Sigmoid colon (tissue), 7 donors: ENCODE measurements around the gene BCAS3. TPM values are rescaled to one million over a fixed set of nuclear protein-coding genes. Genes with fewer than 3 reads are reported as not detected.

Experiments used
- DNase-seq: peaks from one replicate; pipeline ENCODE4 v3.0.0-alpha.2; 2019
- H3K27ac ChIP-seq, 4 donors: fragments of 200-600 bp; sonication (generic); one replicate each; pipeline ENCODE4 v1.5.1; 2016 to 2019; ENCODE audit warnings: mild to moderate bottlenecking in 1 of 4
- H3K27me3 ChIP-seq, 3 donors: fragments of 200-600 bp; sonication (generic); one replicate each; pipeline ENCODE4 v1.5.1; 2019; ENCODE audit warnings: mild to moderate bottlenecking in 1 of 3
- H3K36me3 ChIP-seq, 4 donors: fragments of 200-600 bp; sonication (generic); one replicate each; pipeline ENCODE4 v1.5.1; 2016 to 2019
- H3K4me1 ChIP-seq, 4 donors: fragments of 200-600 bp; sonication (generic); one replicate each; pipeline ENCODE4 v1.5.1; 2017 to 2019
- H3K4me3 ChIP-seq, 4 donors: fragments of 200-600 bp; sonication (generic); one replicate each; pipeline ENCODE4 v1.5.1; 2017 to 2019; ENCODE audit warnings: mild to moderate bottlenecking in 2 of 4, moderate library complexity in 1 of 4
- H3K9me3 ChIP-seq, 4 donors: fragments of 200-600 bp in 3 of 4; sonication (generic) in 3 of 4; one replicate each; pipeline versions ENCODE4 v1.5.1 to v1.6.1; 2013 to 2019
- CTCF ChIP-seq, 4 experiments: fragments of 450-650 bp in 3 of 4; fragments of 200-600 bp in 1 of 4; IDR thresholded peaks; one replicate each; pipeline ENCODE4 v1.5.1; 2016 to 2019; ENCODE audit warnings: antibody characterized with exemption in 4 of 4, mild to moderate bottlenecking in 3 of 4, moderate library complexity in 2 of 4
- EP300 ChIP-seq, 4 donors: sonication (generic); formaldehyde crosslinking; IDR thresholded peaks; one replicate each; pipeline ENCODE4 v1.6.1; 2017; ENCODE audit warnings: antibody characterized with exemption in 4 of 4
- POLR2A ChIP-seq, 2 donors: fragments of 450-650 bp; IDR thresholded peaks; one replicate each; pipeline ENCODE4 v1.6.1; 2016; ENCODE audit warnings: antibody characterized with exemption in 2 of 2, mild to moderate bottlenecking in 2 of 2, moderate library complexity in 2 of 2
- POLR2AphosphoS5 ChIP-seq, 4 donors: sonication (generic); formaldehyde crosslinking; IDR thresholded peaks; one replicate each; pipeline ENCODE4 v1.6.1; 2017; ENCODE audit warnings: antibody characterized with exemption in 4 of 4
- WGBS, 2 donors: extraction: QIAGEN DNeasy Blood & Tissue Kit; methylation state at CpG; one replicate each; pipeline ENCODE4 v1.1.7; 2013; 5-methylcytosine and 5-hydroxymethylcytosine counted together
- intact Hi-C: fragments of 100-400 bp; cut with DNase I; formaldehyde crosslinking; loops from one replicate; pipeline ENCODE4 v1.15.1; 2023
- polyA plus RNA-seq, 3 donors: library from polyadenylated mRNA; stranded (reverse); fragments of 200-250 nt; gene quantifications; one replicate each; pipeline ENCODE4 v1.2.3, GENCODE V29; 2013
- total RNA-seq, 4 donors: library from RNA; depleted of rRNA; stranded (reverse); fragments of >200 nt; gene quantifications; one replicate each; pipeline ENCODE4 v1.1.0, GENCODE V29; 2016
- donor health status: healthy with polysubstance abuse.
- donor health status: Bipolar disorder and iron deficiency.
- donor health status: healthy.

The BCAS3 gene
- total and polyA plus RNA-seq, 7 donors, result 6.3 to 38.5 (median 28.5) TPM

- intact Hi-C loops, result no loop called here
- TF ChIP-seq POLR2AphosphoS5 (IDR thresholded peaks at IDR 0.05), result no peak
- TF ChIP-seq POLR2A (IDR thresholded peaks at IDR 0.05), result no peak
- no peak for TF ChIP-seq EP300 (IDR thresholded peaks at IDR 0.05)
- TF ChIP-seq CTCF (IDR thresholded peaks at IDR 0.05), result no peak
- 96% methylated on average over 3 of the region's 3 CpGs for WGBS, 2 donors
Measured at GRCh38 chr17:61073799-61074513, 396.3 kb downstream of the BCAS3 start.

DNA sequence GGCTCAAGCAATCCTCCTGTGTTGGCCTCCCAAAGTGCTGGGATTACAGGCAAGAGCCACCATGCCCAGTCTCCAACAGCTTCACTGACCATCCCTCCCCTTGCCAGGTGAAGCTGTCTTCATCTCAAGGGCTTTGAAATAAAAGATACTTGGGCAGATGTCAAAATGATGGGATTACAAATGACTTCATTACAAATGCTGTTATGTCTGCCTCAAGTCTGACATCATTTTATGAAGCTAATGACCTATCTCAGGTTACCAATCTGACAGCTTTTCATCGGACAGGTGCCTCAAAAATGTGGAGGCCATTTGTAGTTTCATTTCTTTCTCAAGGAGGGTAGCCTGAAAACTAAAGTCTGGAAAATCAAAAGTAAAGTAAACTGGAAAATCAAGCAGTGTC lies 398.3 kb downstream of the BCAS3 start:
- Histone ChIP-seq H3K36me3 (no peaks in the 10 kb centered on the region), H3K27me3 (no peaks in the 10 kb centered on the region), H3K9me3 (no peaks in the 10 kb centered on the region), H3K4me1 (no peaks in the 10 kb centered on the region), H3K27ac (no peak overlapping the region), H3K4me3 (no peak overlapping the region)
- intact Hi-C loops, result no loop called here
- TF ChIP-seq CTCF (IDR thresholded peaks at IDR 0.05) (no peak), POLR2AphosphoS5 (IDR thresholded peaks at IDR 0.05) (no peak)
- no peak for DNase-seq
- WGBS, 2 donors, result 97 to 99% methylated on average over 1 of the region's 1 CpG

More at GRCh38 chr17:61073799-61074513, 396.3 kb downstream of the BCAS3 start:
- no peaks in the 10 kb centered on the region for H3K4me1 ChIP-seq
- no peaks in the 10 kb centered on the region for H3K27me3 ChIP-seq
- no peaks in the 10 kb centered on the region for H3K9me3 ChIP-seq
- H3K27ac ChIP-seq, result no peak overlapping the region
- no peaks in the 10 kb centered on the region for H3K36me3 ChIP-seq
- no peak for DNase-seq
- no peak overlapping the region for H3K4me3 ChIP-seq

- TF ChIP-seq POLR2AphosphoS5 (IDR thresholded peaks at IDR 0.05) (no peak), CTCF (IDR thresholded peaks at IDR 0.05) (no peak), EP300 (IDR thresholded peaks at IDR 0.05) (no peak), POLR2A (IDR thresholded peaks at IDR 0.05) (no peak)
- Histone ChIP-seq H3K27ac (no peak overlapping the region), H3K9me3 (no peaks in the 10 kb centered on the region), H3K27me3 (no peaks in the 10 kb centered on the region), H3K36me3 (no peaks in the 10 kb centered on the region), H3K4me1 (no peaks in the 10 kb centered on the region), H3K4me3 (no peak overlapping the region)
- 82 to 90% methylated on average over 3 of the region's 3 CpGs for WGBS, 2 donors
- no peak for DNase-seq
- intact Hi-C loops, result no loop called here
Measured at GRCh38 chr17:61076621-61077031, 399.0 kb downstream of the BCAS3 start.

- 78 to 83% methylated on average over 3 of the region's 3 CpGs for WGBS, 2 donors
- no peak overlapping the region for H3K4me3 ChIP-seq
- no peaks in the 10 kb centered on the region for H3K27me3 ChIP-seq
- no peak for DNase-seq
- H3K9me3 ChIP-seq, result no peaks in the 10 kb centered on the region
- intact Hi-C loops, result no loop called here
- no peak for TF ChIP-seq EP300 (IDR thresholded peaks at IDR 0.05)
- no peak for TF ChIP-seq POLR2AphosphoS5 (IDR thresholded peaks at IDR 0.05)
- TF ChIP-seq CTCF (IDR thresholded peaks at IDR 0.05), result no peak
- no peak for TF ChIP-seq POLR2A (IDR thresholded peaks at IDR 0.05)
- no peak overlapping the region for H3K27ac ChIP-seq
- H3K36me3 ChIP-seq, result no peaks in the 10 kb centered on the region
- no peaks in the 10 kb centered on the region for H3K4me1 ChIP-seq
Measured at GRCh38 chr17:61081959-61082358, 404.3 kb downstream of the BCAS3 start.

GRCh38 chr17:61084260-61084659 lies 406.6 kb downstream of the BCAS3 start:
- Histone ChIP-seq H3K36me3 (no peaks in the 10 kb centered on the region), H3K9me3 (no peaks in the 10 kb centered on the region), H3K27me3 (no peaks in the 10 kb centered on the region), H3K4me3 (no peak overlapping the region), H3K4me1 (no peaks in the 10 kb centered on the region), H3K27ac (no peak overlapping the region)
- TF ChIP-seq POLR2AphosphoS5 (IDR thresholded peaks at IDR 0.05) (no peak), EP300 (IDR thresholded peaks at IDR 0.05) (no peak), POLR2A (IDR thresholded peaks at IDR 0.05) (no peak), CTCF (IDR thresholded peaks at IDR 0.05) (no peak)
- intact Hi-C loops, result no loop called here
- WGBS, 2 donors, result 97 to 99% methylated on average over 5 of the region's 5 CpGs
- DNase-seq, result no peak
